ENCODE data around the gene MORC1.

DNA sequence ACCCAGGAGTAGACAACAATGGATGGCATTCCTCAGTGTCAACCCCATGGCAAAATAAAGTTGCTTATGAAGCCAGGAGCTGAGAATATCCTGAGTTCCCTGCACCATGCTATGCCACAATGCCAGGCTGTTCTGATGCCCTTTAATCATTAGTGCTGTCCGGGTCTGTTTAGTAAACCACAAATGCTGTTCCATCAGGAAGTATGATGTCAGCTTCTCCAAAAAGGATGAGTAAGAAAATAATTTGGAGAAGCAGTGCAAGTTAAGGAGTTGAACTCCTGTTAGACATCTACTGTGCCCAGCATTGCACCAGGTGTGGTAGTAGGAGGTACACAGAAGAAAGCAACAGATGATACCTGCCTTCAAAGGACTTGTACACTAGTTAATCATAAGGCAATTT lies 96.4 kb downstream of the MORC1 start:
- TF ChIP-seq, protein P1, sequence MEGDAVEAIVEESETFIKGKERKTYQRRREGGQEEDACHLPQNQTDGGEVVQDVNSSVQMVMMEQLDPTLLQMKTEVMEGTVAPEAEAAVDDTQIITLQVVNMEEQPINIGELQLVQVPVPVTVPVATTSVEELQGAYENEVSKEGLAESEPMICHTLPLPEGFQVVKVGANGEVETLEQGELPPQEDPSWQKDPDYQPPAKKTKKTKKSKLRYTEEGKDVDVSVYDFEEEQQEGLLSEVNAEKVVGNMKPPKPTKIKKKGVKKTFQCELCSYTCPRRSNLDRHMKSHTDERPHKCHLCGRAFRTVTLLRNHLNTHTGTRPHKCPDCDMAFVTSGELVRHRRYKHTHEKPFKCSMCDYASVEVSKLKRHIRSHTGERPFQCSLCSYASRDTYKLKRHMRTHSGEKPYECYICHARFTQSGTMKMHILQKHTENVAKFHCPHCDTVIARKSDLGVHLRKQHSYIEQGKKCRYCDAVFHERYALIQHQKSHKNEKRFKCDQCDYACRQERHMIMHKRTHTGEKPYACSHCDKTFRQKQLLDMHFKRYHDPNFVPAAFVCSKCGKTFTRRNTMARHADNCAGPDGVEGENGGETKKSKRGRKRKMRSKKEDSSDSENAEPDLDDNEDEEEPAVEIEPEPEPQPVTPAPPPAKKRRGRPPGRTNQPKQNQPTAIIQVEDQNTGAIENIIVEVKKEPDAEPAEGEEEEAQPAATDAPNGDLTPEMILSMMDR (IDR thresholded peaks at IDR 0.05; ENCODE audit: low read length): no peak
- no peak for TF ChIP-seq EZH2 (IDR thresholded peaks at IDR 0.05; ENCODE audit: borderline replicate concordance, low read length)

All from OCI-LY1 (cell line).